Fibroblast of mammary gland (primary cell): ENCODE results near the gene CTIF.

Experiments
- DNase-seq: peaks from one replicate; pipeline ENCODE4 v3.0.0-alpha.2; 2010; ENCODE audit warnings: low read depth
- H3K4me3 ChIP-seq: 2 replicates; pipeline ENCODE4 v1.5.1; 2011; ENCODE audit warnings: low read depth, mild to moderate bottlenecking, low read length, moderate library complexity; ENCODE audit not compliant: control insufficient read depth
- CTCF ChIP-seq: conservative IDR thresholded peaks from 2 replicates; pipeline ENCODE4 v1.5.1; 2011; ENCODE audit warnings: low read depth, low read length, inconsistent platforms; ENCODE audit not compliant: control insufficient read depth, insufficient read depth

CTIF gene

GRCh38 chr18:48578289-48578688 lies 39.5 kb downstream of the CTIF start:
- no peak overlapping the region for H3K4me3 ChIP-seq
- DNase-seq, result no peak
- TF ChIP-seq CTCF, result no peak

GRCh38 chr18:48580066-48580465 lies 41.2 kb downstream of the CTIF start:
- H3K4me3 ChIP-seq, result no peak overlapping the region
- DNase-seq, result no peak
- TF ChIP-seq CTCF, result no peak

- DNase-seq, result no peak
- no peak overlapping the region for H3K4me3 ChIP-seq
- TF ChIP-seq CTCF, result no peak
These were observed 42.0 kb downstream of the CTIF start for GRCh38 chr18:48580782-48581181.

GRCh38 chr18:48581206-48581605 lies 42.4 kb downstream of the CTIF start:
- no peak for DNase-seq
- no peak for TF ChIP-seq CTCF
- H3K4me3 ChIP-seq, result no peak overlapping the region

GRCh38 chr18:48581941-48582340 lies 43.1 kb downstream of the CTIF start:
- H3K4me3 ChIP-seq, result no peak overlapping the region
- DNase-seq, result no peak
- TF ChIP-seq CTCF, result no peak

GRCh38 chr18:48582946-48583345 lies 44.1 kb downstream of the CTIF start:
- no peak for TF ChIP-seq CTCF
- no peak overlapping the region for H3K4me3 ChIP-seq
- no peak for DNase-seq

- no peak for DNase-seq
These were observed 44.7 kb downstream of the CTIF start for GRCh38 chr18:48583573-48583972.

More at GRCh38 chr18:48583573-48583972, 44.7 kb downstream of the CTIF start:
- no peak overlapping the region for H3K4me3 ChIP-seq
- no peak for TF ChIP-seq CTCF
